GM23338 (cell line): ENCODE results near the gene PUDP.

Experiments used
- POLR2AphosphoS5 ChIP-seq: IDR thresholded peaks from 2 replicates; pipeline ENCODE4 v1.6.1; 2016; ENCODE audit warnings: antibody characterized with exemption, low read depth
- TF ChIP-seq, protein P1 (sequence below), 2 experiments: fragments of 200-600 bp in 1 of 2; sonication (generic) in 1 of 2; conservative IDR thresholded peaks; 2 replicates each; pipeline versions ENCODE4 v1.5.1 to v1.6.1; 2016 to 2017; ENCODE audit warnings: antibody characterized with exemption in 2 of 2, low read depth in 2 of 2, mild to moderate bottlenecking in 2 of 2, moderate library complexity in 1 of 2

DNA sequence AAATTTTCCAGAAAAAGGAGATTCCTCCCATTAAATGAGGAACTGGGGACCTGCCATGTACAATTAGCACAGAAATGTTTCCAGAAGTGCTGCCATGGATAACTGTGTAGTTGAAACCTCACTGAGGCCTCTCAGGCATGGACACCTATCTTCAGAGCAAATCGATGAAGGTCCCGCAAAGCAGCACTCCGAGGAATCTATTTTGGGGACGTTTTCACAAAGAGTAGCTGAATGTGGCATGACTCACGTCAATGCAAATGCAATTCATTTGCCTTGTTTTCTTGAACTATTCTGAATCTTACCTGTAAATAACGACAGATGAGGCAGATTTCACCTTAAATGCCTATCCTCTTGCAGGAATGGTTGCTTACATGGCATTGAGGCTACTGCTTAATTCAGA, 87.5 kb downstream of the PUDP start:
- TF ChIP-seq POLR2AphosphoS5, result no peak
- TF ChIP-seq, protein P1, sequence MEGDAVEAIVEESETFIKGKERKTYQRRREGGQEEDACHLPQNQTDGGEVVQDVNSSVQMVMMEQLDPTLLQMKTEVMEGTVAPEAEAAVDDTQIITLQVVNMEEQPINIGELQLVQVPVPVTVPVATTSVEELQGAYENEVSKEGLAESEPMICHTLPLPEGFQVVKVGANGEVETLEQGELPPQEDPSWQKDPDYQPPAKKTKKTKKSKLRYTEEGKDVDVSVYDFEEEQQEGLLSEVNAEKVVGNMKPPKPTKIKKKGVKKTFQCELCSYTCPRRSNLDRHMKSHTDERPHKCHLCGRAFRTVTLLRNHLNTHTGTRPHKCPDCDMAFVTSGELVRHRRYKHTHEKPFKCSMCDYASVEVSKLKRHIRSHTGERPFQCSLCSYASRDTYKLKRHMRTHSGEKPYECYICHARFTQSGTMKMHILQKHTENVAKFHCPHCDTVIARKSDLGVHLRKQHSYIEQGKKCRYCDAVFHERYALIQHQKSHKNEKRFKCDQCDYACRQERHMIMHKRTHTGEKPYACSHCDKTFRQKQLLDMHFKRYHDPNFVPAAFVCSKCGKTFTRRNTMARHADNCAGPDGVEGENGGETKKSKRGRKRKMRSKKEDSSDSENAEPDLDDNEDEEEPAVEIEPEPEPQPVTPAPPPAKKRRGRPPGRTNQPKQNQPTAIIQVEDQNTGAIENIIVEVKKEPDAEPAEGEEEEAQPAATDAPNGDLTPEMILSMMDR (conservative IDR thresholded peaks at IDR 0.05; ENCODE audit: low read depth in 2 of 2), result no peak
